ENCODE measurements around the gene RTKN2.
A peak's percentile ranks its signal among the peaks of the same experiment; 100 is the strongest.

- TF ChIP-seq CTCF (IDR thresholded peaks at IDR 0.05 in 2 of 3, conservative IDR thresholded peaks at IDR 0.05 in 1 of 3; ENCODE audit: insufficient read depth in 2 of 3, low read depth in 1 of 3, low read length in 3 of 3) (peak; percentile 42 to 52 (median 47); a peak in 5 of 6 replicates), GABPA (tag; conservative IDR thresholded peaks at IDR 0.05; ENCODE audit: low read depth) (no peak), ZNF79 (CRISPR knock-in tag; IDR thresholded peaks at IDR 0.05; ENCODE audit: low read depth) (no peak)
Measured at GRCh38 chr10:62264702-62265436, 3.8 kb downstream of the RTKN2 start.

Data from K562 (cell line).